ENCODE measurements around the gene CDHR2.
"Not testable (repeated sequence)": the region's sequence is repeated elsewhere in the genome, so short reads cannot be mapped to it uniquely, and the experiment has no call there.

The CDHR2 gene

GRCh38 chr5:176591667-176592066 lies 42.5 kb downstream of the CDHR2 start:
- H3K36me3 ChIP-seq (ENCODE audit: control insufficient read depth in 4 of 4, insufficient read depth in 4 of 4, low read length in 3 of 4); H3K27ac ChIP-seq (ENCODE audit: insufficient read depth in 1 of 2, low read depth in 1 of 2, low read length in 2 of 2, poor library complexity in 1 of 2, severe bottlenecking in 2 of 2); DNase-seq; POLR2A ChIA-PET; H3K4me3 ChIP-seq (ENCODE audit: control insufficient read depth in 1 of 7, extremely low read depth in 1 of 7, insufficient read depth in 4 of 7, low read depth in 2 of 7, low read length in 6 of 7); H3K4me1 ChIP-seq (ENCODE audit: control extremely low read depth in 1 of 4, control insufficient read depth in 4 of 4, insufficient read depth in 4 of 4, low read length in 3 of 4); CTCF ChIA-PET; H3K9me3 ChIP-seq (ENCODE audit: control extremely low read depth in 1 of 5, control insufficient read depth in 4 of 5, insufficient read depth in 2 of 5, low read depth in 1 of 5, low read length in 4 of 5): not testable (repeated sequence)
- WGBS (ENCODE audit: insufficient coverage) = 100% methylated on average over 1 of the region's 2 CpGs
- peaks cover 0 to 28% (median 3%) of the 10 kb centered on the region in 5 experiments for H3K27me3 ChIP-seq (replicated peaks in 2 of 5; ENCODE audit: control insufficient read depth in 4 of 5, insufficient read depth in 5 of 5, low read length in 4 of 5)

GRCh38 chr5:176592573-176592972 lies 43.4 kb downstream of the CDHR2 start:
- Histone ChIP-seq H3K27ac (ENCODE audit: insufficient read depth in 1 of 2, low read depth in 1 of 2, low read length in 2 of 2, poor library complexity in 1 of 2, severe bottlenecking in 2 of 2) (no peak overlapping the region), H3K36me3 (ENCODE audit: control insufficient read depth in 4 of 4, insufficient read depth in 4 of 4, low read length in 3 of 4) (no peaks in the 10 kb centered on the region), H3K4me3 (ENCODE audit: control insufficient read depth in 1 of 7, extremely low read depth in 1 of 7, insufficient read depth in 4 of 7, low read depth in 2 of 7, low read length in 6 of 7) (no peak overlapping the region), H3K9me3 (ENCODE audit: control extremely low read depth in 1 of 5, control insufficient read depth in 4 of 5, insufficient read depth in 2 of 5, low read depth in 1 of 5, low read length in 4 of 5) (peaks cover 0 to 4% (median 0%) of the 10 kb centered on the region in 5 experiments), H3K4me1 (ENCODE audit: control extremely low read depth in 1 of 4, control insufficient read depth in 4 of 4, insufficient read depth in 4 of 4, low read length in 3 of 4) (peaks cover 0 to 14% (median 11%) of the 10 kb centered on the region in 4 experiments), H3K27me3 (replicated peaks in 2 of 5; ENCODE audit: control insufficient read depth in 4 of 5, insufficient read depth in 5 of 5, low read length in 4 of 5) (peaks cover 0 to 33% (median 6%) of the 10 kb centered on the region in 5 experiments)
- no peak for DNase-seq
- 100% methylated on average over 1 of the region's 3 CpGs for WGBS (ENCODE audit: insufficient coverage)
- ChIA-PET POLR2A (no interaction called here), CTCF (interaction anchor here (0.7 kb wide), 1 partner anchor 493 kb away, joined by 3 read pairs; no protein-coding TSS in a partner anchor)

GRCh38 chr5:176593273-176593869 lies 44.2 kb downstream of the CDHR2 start:
- DNase-seq = no peak
- Histone ChIP-seq H3K4me3 (ENCODE audit: control insufficient read depth in 1 of 7, extremely low read depth in 1 of 7, insufficient read depth in 4 of 7, low read depth in 2 of 7, low read length in 6 of 7) (no peak overlapping the region), H3K4me1 (ENCODE audit: control extremely low read depth in 1 of 4, control insufficient read depth in 4 of 4, insufficient read depth in 4 of 4, low read length in 3 of 4) (peaks cover 0 to 15% (median 11%) of the 10 kb centered on the region in 4 experiments), H3K36me3 (ENCODE audit: control insufficient read depth in 4 of 4, insufficient read depth in 4 of 4, low read length in 3 of 4) (no peaks in the 10 kb centered on the region), H3K27me3 (replicated peaks in 2 of 5; ENCODE audit: control insufficient read depth in 4 of 5, insufficient read depth in 5 of 5, low read length in 4 of 5) (peaks cover 0 to 41% (median 9%) of the 10 kb centered on the region in 5 experiments), H3K27ac (ENCODE audit: insufficient read depth in 1 of 2, low read depth in 1 of 2, low read length in 2 of 2, poor library complexity in 1 of 2, severe bottlenecking in 2 of 2) (no peak overlapping the region), H3K9me3 (ENCODE audit: control extremely low read depth in 1 of 5, control insufficient read depth in 4 of 5, insufficient read depth in 2 of 5, low read depth in 1 of 5, low read length in 4 of 5) (peaks cover 0 to 4% (median 0%) of the 10 kb centered on the region in 5 experiments)
- CTCF ChIA-PET = interaction anchor here (0.8 kb wide), 1 partner anchor 67 kb away, joined by 3 read pairs; no protein-coding TSS in a partner anchor
- POLR2A ChIA-PET = no interaction called here
- 98% methylated on average over 10 of the region's 12 CpGs for WGBS (ENCODE audit: insufficient coverage)

- POLR2A ChIA-PET = no interaction called here
- 92% methylated on average over 6 of the region's 8 CpGs for WGBS (ENCODE audit: insufficient coverage)
- H3K36me3 ChIP-seq (ENCODE audit: control insufficient read depth in 4 of 4, insufficient read depth in 4 of 4, low read length in 3 of 4) = no peaks in the 10 kb centered on the region
- peaks cover 0 to 15% (median 11%) of the 10 kb centered on the region in 4 experiments for H3K4me1 ChIP-seq (ENCODE audit: control extremely low read depth in 1 of 4, control insufficient read depth in 4 of 4, insufficient read depth in 4 of 4, low read length in 3 of 4)
- peaks cover 0 to 4% (median 0%) of the 10 kb centered on the region in 5 experiments for H3K9me3 ChIP-seq (ENCODE audit: control extremely low read depth in 1 of 5, control insufficient read depth in 4 of 5, insufficient read depth in 2 of 5, low read depth in 1 of 5, low read length in 4 of 5)
- H3K4me3 ChIP-seq (ENCODE audit: control insufficient read depth in 1 of 7, extremely low read depth in 1 of 7, insufficient read depth in 4 of 7, low read depth in 2 of 7, low read length in 6 of 7) = no peak overlapping the region
- peaks cover 0 to 49% (median 11%) of the 10 kb centered on the region in 5 experiments for H3K27me3 ChIP-seq (replicated peaks in 2 of 5; ENCODE audit: control insufficient read depth in 4 of 5, insufficient read depth in 5 of 5, low read length in 4 of 5)
- DNase-seq = no peak
- CTCF ChIA-PET = interaction anchor here (0.8 to 1.5 kb wide), 2 partner anchors 35 to 66 kb away, joined by 3 read pairs; partner anchors contain the start of genes EIF4E1B and SNCB
- H3K27ac ChIP-seq (ENCODE audit: insufficient read depth in 1 of 2, low read depth in 1 of 2, low read length in 2 of 2, poor library complexity in 1 of 2, severe bottlenecking in 2 of 2) = no peak overlapping the region
Observed at GRCh38 chr5:176594554-176594953, 45.4 kb downstream of the CDHR2 start.

- ChIA-PET POLR2A (no interaction called here), CTCF (interaction anchor here (0.6 to 2.2 kb wide), 10 partner anchors 8 to 179 kb away, joined by 3 to 7 read pairs (median 5); partner anchors contain the start of genes CLTB, EIF4E1B and SNCB)
- H3K27ac ChIP-seq (ENCODE audit: insufficient read depth in 1 of 2, low read depth in 1 of 2, low read length in 2 of 2, poor library complexity in 1 of 2, severe bottlenecking in 2 of 2) = no peak overlapping the region
- H3K4me1 ChIP-seq (ENCODE audit: control extremely low read depth in 1 of 4, control insufficient read depth in 4 of 4, insufficient read depth in 4 of 4, low read length in 3 of 4) = peaks cover 0 to 15% (median 11%) of the 10 kb centered on the region in 4 experiments
- H3K9me3 ChIP-seq (ENCODE audit: control extremely low read depth in 1 of 5, control insufficient read depth in 4 of 5, insufficient read depth in 2 of 5, low read depth in 1 of 5, low read length in 4 of 5) = peaks cover 0 to 4% (median 0%) of the 10 kb centered on the region in 5 experiments
- H3K27me3 ChIP-seq (replicated peaks in 2 of 5; ENCODE audit: control insufficient read depth in 4 of 5, insufficient read depth in 5 of 5, low read length in 4 of 5) = peaks cover 0 to 49% (median 11%) of the 10 kb centered on the region in 5 experiments
- H3K4me3 ChIP-seq (ENCODE audit: control insufficient read depth in 1 of 7, extremely low read depth in 1 of 7, insufficient read depth in 4 of 7, low read depth in 2 of 7, low read length in 6 of 7) = no peak overlapping the region
- DNase-seq = no peak
- no peaks in the 10 kb centered on the region for H3K36me3 ChIP-seq (ENCODE audit: control insufficient read depth in 4 of 4, insufficient read depth in 4 of 4, low read length in 3 of 4)
- 93% methylated on average over 10 of the region's 11 CpGs for WGBS (ENCODE audit: insufficient coverage)
Observed at GRCh38 chr5:176595386-176595943, 46.3 kb downstream of the CDHR2 start.

GRCh38 chr5:176596069-176596644 lies 47.0 kb downstream of the CDHR2 start:
- WGBS (ENCODE audit: insufficient coverage) = 81% methylated on average over 19 of the region's 23 CpGs
- CTCF ChIA-PET = interaction anchor here (0.6 to 2.7 kb wide), 11 partner anchors 9 to 180 kb away, joined by 3 to 8 read pairs (median 5); partner anchors contain the start of genes CLTB, EIF4E1B and SNCB
- POLR2A ChIA-PET = no interaction called here

More at GRCh38 chr5:176596069-176596644, 47.0 kb downstream of the CDHR2 start:
- Histone ChIP-seq H3K36me3 (ENCODE audit: control insufficient read depth in 4 of 4, insufficient read depth in 4 of 4, low read length in 3 of 4) (no peaks in the 10 kb centered on the region), H3K9me3 (ENCODE audit: control extremely low read depth in 1 of 5, control insufficient read depth in 4 of 5, insufficient read depth in 2 of 5, low read depth in 1 of 5, low read length in 4 of 5) (peaks cover 0 to 4% (median 0%) of the 10 kb centered on the region in 5 experiments), H3K4me1 (ENCODE audit: control extremely low read depth in 1 of 4, control insufficient read depth in 4 of 4, insufficient read depth in 4 of 4, low read length in 3 of 4) (peaks cover 0 to 15% (median 11%) of the 10 kb centered on the region in 4 experiments), H3K4me3 (ENCODE audit: control insufficient read depth in 1 of 7, extremely low read depth in 1 of 7, insufficient read depth in 4 of 7, low read depth in 2 of 7, low read length in 6 of 7) (peak overlapping the region in 5 of 7 experiments; percentile 15 to 70 (median 52)), H3K27me3 (replicated peaks in 2 of 5; ENCODE audit: control insufficient read depth in 4 of 5, insufficient read depth in 5 of 5, low read length in 4 of 5) (peaks cover 0 to 49% (median 11%) of the 10 kb centered on the region in 5 experiments), H3K27ac (ENCODE audit: insufficient read depth in 1 of 2, low read depth in 1 of 2, low read length in 2 of 2, poor library complexity in 1 of 2, severe bottlenecking in 2 of 2) (no peak overlapping the region)
- no peak for DNase-seq

Measured in common myeloid progenitor, CD34-positive (primary cell).